Peyer's patch (tissue), 4 donors: ENCODE measurements around the gene SF3B2. TPM values are rescaled to one million over a fixed set of nuclear protein-coding genes. Genes with fewer than 3 reads are reported as not detected.

Experiments
- DNase-seq, 3 donors: peaks; one replicate each; pipeline ENCODE4 v3.0.0-alpha.2; 2017 to 2019
- H3K27ac ChIP-seq, 4 donors: fragments of 200-600 bp; sonication (generic); one replicate each; pipeline ENCODE4 v1.5.1; 2016 to 2019
- H3K27me3 ChIP-seq, 2 donors: fragments of 200-600 bp; sonication (generic); one replicate each; pipeline ENCODE4 v1.5.1; 2019
- H3K36me3 ChIP-seq, 3 donors: fragments of 200-600 bp; sonication (generic); one replicate each; pipeline ENCODE4 v1.5.1; 2016 to 2019
- H3K4me1 ChIP-seq, 4 donors: fragments of 200-600 bp; sonication (generic); one replicate each; pipeline ENCODE4 v1.5.1; 2016 to 2019
- H3K4me3 ChIP-seq, 4 donors: fragments of 200-600 bp; sonication (generic); 1 replicate in 3 of 4; 2 replicates in 1 of 4; pipeline ENCODE4 v1.5.1; 2016 to 2019; ENCODE audit warnings: mild to moderate bottlenecking in 1 of 4
- H3K9me3 ChIP-seq, 4 donors: fragments of 200-600 bp; sonication (generic); one replicate each; pipeline ENCODE4 v1.5.1; 2016 to 2019; ENCODE audit warnings: mild to moderate bottlenecking in 1 of 4
- POLR2A ChIP-seq, 2 donors: fragments of 450-650 bp; IDR thresholded peaks; one replicate each; pipeline ENCODE4 v1.5.1; 2017; ENCODE audit warnings: antibody characterized with exemption in 2 of 2, mild to moderate bottlenecking in 2 of 2, moderate library complexity in 2 of 2
- total RNA-seq, 4 donors: library from RNA; depleted of rRNA; stranded (reverse); fragments of >200 nt; gene quantifications; one replicate each; pipeline ENCODE4 v1.1.0, GENCODE V29; 2016
- TF ChIP-seq, protein P1 (sequence below), 6 experiments: fragments of 450-650 bp in 4 of 6; fragments of 200-600 bp in 2 of 6; sonication (generic) in 1 of 6; IDR thresholded peaks; one replicate each; pipeline ENCODE4 v1.5.1; 2017 to 2019; ENCODE audit warnings: antibody characterized with exemption in 6 of 6, mild to moderate bottlenecking in 3 of 6, moderate library complexity in 1 of 6

Gene SF3B2
- total RNA-seq, 4 donors from 2014 or later: 127 to 340 (median 171) TPM

DNA sequence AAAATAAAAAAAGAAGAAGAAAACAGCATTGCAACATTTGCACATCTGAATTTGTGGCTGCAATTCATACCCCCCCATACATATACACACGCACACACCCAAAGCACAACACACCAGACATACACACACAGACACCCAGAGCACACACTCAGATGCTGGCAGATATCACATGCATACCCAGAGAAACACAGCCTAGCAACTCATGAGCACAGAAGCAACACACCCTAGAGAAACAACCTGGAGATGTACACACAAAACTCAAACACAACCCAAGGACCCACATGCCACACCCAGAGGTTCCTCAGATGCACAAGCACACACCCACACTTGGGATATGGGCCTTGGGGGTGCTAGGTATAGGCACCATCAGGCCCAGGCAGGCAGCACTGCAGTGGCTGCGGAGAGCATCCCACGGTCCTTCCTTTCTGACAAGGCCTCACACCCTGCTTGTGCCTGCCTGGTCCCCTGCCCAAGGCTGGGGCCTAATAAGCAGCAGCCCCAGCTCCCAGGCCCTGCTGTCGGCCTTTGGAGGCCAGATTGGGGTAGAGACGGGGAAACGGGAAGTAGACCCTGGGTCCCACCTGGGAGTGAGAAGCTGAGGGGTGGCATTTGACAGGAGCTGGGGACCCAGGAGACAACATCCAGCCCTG is 37.2 kb upstream of the SF3B2 start:
- H3K27ac ChIP-seq: no peak overlapping the region
- TF ChIP-seq, protein P1, sequence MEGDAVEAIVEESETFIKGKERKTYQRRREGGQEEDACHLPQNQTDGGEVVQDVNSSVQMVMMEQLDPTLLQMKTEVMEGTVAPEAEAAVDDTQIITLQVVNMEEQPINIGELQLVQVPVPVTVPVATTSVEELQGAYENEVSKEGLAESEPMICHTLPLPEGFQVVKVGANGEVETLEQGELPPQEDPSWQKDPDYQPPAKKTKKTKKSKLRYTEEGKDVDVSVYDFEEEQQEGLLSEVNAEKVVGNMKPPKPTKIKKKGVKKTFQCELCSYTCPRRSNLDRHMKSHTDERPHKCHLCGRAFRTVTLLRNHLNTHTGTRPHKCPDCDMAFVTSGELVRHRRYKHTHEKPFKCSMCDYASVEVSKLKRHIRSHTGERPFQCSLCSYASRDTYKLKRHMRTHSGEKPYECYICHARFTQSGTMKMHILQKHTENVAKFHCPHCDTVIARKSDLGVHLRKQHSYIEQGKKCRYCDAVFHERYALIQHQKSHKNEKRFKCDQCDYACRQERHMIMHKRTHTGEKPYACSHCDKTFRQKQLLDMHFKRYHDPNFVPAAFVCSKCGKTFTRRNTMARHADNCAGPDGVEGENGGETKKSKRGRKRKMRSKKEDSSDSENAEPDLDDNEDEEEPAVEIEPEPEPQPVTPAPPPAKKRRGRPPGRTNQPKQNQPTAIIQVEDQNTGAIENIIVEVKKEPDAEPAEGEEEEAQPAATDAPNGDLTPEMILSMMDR (IDR thresholded peaks at IDR 0.05): no peak
- no peak for TF ChIP-seq POLR2A (IDR thresholded peaks at IDR 0.05)
- peaks cover 0 to 17% of the 10 kb centered on the region in 2 donors for H3K27me3 ChIP-seq
- peaks cover 0 to 6% (median 1%) of the 10 kb centered on the region in 4 donors for H3K4me1 ChIP-seq
- H3K9me3 ChIP-seq: no peaks in the 10 kb centered on the region
- no peak overlapping the region for H3K4me3 ChIP-seq
- H3K36me3 ChIP-seq: no peaks in the 10 kb centered on the region
- no peak for DNase-seq

DNA sequence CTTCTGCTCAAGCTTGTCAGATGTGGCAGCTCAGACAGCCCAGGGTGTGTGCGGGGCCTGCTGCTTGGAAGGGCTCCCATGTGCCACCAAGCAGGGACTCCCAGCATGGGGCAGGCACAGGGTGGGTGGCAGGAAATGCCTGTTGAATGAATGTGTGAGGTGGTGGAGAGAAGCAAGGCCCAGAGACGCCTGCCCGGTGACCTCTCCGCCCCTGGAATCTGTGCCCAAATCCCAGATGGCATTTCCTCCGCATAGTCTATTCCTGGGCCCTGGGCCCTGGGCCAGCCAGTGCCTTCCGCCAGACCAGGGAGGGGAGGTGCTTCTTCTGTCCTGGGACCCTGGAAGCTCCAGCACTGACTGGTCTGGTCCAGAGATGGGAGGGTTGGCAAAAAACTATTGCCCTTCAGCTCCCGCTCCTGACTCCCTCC is 36.7 kb upstream of the SF3B2 start:
- H3K4me1 ChIP-seq: peaks cover 0 to 6% (median 1%) of the 10 kb centered on the region in 4 donors
- peaks cover 0 to 17% of the 10 kb centered on the region in 2 donors for H3K27me3 ChIP-seq
- TF ChIP-seq POLR2A (IDR thresholded peaks at IDR 0.05): no peak
- TF ChIP-seq, protein P1 (IDR thresholded peaks at IDR 0.05): no peak
- no peak for DNase-seq
- H3K27ac ChIP-seq: no peak overlapping the region
- H3K4me3 ChIP-seq: no peak overlapping the region
- no peaks in the 10 kb centered on the region for H3K36me3 ChIP-seq
- no peaks in the 10 kb centered on the region for H3K9me3 ChIP-seq

DNA sequence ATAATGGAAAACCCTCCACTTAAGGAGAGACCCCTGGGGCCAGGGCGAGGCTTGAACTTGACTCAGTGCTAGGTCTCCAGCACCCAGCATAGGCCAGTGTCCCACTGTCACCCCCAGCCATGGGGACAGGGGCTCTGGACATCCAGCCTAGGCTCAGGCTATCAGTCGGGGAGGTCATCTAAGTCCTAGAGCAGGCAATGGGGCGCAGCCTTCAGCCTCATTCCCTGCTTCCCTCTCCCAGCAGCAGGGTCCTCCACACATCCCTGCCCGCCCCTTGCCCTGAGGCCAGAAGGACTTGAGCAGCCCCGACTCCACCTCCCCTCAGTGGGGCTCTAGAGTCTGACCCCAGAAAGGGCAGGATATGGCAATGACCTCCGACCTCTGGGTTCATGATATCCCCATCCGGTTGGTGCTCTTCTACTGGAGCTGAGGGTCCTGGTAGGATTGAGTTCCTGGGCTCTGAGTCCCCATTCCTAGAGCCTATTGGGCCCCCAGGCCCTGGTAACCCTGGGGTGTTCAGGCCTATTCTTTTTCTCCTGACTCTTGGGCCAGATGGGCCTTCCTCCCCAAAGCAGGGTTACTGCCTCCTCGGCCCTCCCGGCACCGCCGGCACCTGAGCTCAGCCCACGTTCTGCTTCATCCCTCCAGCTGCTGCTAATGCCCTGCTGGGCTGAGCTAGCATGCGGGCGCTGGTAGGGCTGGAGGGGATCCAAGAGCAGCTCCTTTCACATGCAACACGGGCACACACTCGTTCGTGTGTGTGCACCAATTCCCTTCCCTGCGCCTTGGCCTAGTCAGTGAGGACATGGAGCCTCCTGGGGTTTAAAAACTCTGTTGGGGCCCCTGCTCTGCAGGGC is 36.0 kb upstream of the SF3B2 start:
- H3K4me1 ChIP-seq: peaks cover 0 to 6% (median 1%) of the 10 kb centered on the region in 4 donors
- no peak for DNase-seq
- no peaks in the 10 kb centered on the region for H3K36me3 ChIP-seq
- no peak overlapping the region for H3K27ac ChIP-seq
- H3K27me3 ChIP-seq: peaks cover 0 to 17% of the 10 kb centered on the region in 2 donors
- no peak overlapping the region for H3K4me3 ChIP-seq
- H3K9me3 ChIP-seq: no peaks in the 10 kb centered on the region
- TF ChIP-seq, protein P1 (IDR thresholded peaks at IDR 0.05): no peak

DNA sequence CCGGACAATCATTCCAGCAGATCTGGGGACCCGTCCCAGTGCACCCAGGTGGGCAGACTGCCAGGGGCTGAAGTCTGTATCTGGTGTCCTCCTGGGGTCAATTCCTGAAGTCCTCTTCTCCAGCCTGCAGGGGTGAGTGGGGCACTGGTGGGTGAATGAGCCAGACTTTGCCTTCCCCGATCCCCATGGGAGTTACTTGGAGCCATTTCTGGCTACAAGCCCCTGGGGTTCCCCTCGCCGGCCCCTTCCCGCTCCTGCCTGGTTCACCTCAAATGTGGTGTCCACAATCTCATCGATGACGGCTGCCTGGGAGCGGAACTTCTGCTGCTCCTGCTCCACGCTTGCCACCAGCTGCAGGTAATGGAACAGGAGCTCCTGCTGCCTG is 35.4 kb upstream of the SF3B2 start:
- Histone ChIP-seq H3K4me3 (no peak overlapping the region), H3K27ac (no peak overlapping the region), H3K27me3 (peaks cover 0 to 13% of the 10 kb centered on the region in 2 donors), H3K4me1 (peaks cover 0 to 4% (median under 1%) of the 10 kb centered on the region in 4 donors), H3K36me3 (no peaks in the 10 kb centered on the region), H3K9me3 (no peaks in the 10 kb centered on the region)
- DNase-seq: no peak
- no peak for TF ChIP-seq POLR2A (IDR thresholded peaks at IDR 0.05)

DNA sequence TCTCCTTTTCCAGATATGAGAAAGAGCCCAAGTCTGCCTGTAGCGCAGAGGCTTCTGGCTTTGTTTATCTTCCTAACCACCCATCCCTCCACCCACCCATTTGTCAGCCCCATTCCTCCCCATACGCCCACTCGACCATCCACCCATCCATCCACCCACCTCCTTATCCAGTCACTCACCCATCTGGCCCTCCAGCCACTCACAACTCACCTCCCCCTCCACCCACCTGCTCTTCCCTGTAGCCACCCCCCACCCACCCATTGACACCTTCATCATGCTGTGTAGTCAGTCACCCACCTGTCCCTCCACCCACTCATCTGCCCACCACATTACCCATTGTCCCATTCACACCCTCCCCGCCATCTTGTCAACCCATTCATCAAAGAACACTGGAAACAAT is 34.8 kb upstream of the SF3B2 start:
- Histone ChIP-seq H3K4me3 (no peak overlapping the region), H3K27ac (no peak overlapping the region), H3K36me3 (no peaks in the 10 kb centered on the region), H3K4me1 (peaks cover 0 to 3% (median 1%) of the 10 kb centered on the region in 4 donors), H3K9me3 (no peaks in the 10 kb centered on the region), H3K27me3 (peaks cover 0 to 8% of the 10 kb centered on the region in 2 donors)
- TF ChIP-seq POLR2A (IDR thresholded peaks at IDR 0.05): no peak
- TF ChIP-seq, protein P1 (IDR thresholded peaks at IDR 0.05): no peak
- DNase-seq: no peak

DNA sequence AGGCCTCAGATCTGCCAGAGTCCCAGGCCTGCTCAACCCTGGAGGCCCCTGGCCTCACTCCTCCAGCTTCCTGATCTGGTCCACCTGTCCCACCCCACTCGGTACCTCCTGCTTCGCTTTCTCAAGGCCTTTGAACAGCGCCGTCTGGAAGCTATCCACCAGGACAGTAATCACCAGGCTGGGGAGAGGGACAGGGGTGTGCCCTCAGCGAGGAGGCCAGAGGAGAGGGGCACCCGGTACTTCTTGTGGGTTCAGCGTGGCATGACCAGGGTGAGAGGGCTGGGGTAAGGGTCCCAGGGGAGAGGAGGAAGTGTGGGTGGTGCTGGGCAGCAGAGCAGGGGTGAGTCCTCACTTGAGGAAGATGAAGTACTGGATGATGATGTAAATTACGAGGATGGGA is 32.0 kb upstream of the SF3B2 start:
- DNase-seq: no peak
- no peaks in the 10 kb centered on the region for H3K9me3 ChIP-seq
- TF ChIP-seq POLR2A (IDR thresholded peaks at IDR 0.05): no peak
- TF ChIP-seq, protein P1 (IDR thresholded peaks at IDR 0.05): no peak
- H3K36me3 ChIP-seq: no peaks in the 10 kb centered on the region
- H3K4me3 ChIP-seq: no peak overlapping the region
- peaks cover 0 to 7% (median 3%) of the 10 kb centered on the region in 4 donors for H3K4me1 ChIP-seq
- no peak overlapping the region for H3K27ac ChIP-seq
- H3K27me3 ChIP-seq: no peaks in the 10 kb centered on the region
